ENCODE data around the gene GNA12. TPM values are rescaled to one million over a fixed set of nuclear protein-coding genes. Genes with fewer than 3 reads are reported as not detected.
A peak's percentile ranks its signal among the peaks of the same experiment; 100 is the strongest.

GNA12 gene
- total RNA-seq, 1 donor from 2014 or later = 47.2 TPM

DNA sequence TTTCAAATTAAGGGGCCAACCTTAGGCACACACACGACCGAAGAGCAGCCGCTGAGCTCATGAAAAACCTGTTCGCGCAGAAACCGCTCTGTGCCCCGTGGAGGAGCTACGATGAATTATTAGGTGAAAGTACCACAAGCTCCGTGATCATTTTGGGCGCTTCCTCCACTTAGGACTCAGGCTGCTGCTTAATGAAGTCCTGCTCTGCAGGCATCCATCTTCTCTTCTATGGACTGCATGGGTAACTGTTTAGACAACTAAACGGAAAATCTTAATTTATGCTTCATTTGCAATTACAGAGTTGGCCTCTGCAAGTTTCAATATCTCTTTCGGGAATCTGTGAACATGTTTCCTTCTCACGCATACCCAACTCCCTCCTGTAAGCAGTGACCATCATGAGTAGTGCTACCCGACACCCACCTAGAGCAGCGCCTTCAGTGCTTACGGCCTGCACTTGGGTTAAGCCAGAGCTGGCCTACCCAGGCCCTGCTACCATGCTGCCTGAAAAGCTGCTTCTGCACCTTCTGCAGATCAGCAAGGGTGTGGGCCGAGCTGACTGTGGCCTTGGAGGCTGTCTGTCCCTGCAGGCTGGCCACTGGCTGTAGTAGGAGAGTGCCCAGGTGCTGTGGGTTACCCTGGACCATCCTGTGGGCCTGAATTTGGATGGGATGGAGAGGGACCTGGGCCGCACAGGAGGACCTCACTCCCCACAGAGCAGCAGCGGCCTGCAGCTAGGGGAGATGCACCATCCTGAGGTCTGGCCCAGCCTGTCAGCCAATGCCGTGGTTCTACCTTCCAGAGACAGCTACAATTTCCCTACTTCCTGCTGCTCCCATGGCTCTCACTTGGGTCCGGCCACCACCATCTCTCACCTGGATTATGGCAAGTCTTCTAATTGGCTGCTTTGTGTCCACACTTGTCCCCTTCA lies 36.0 kb downstream of the GNA12 start:
- ATAC-seq (peak; percentile 8), DNase-seq (peak; percentile 49)
- Histone ChIP-seq H3K4me3 (no peak overlapping the region), H3K27ac (no peak overlapping the region), H3K9me3 (no peaks in the 10 kb centered on the region), H3K4me1 (peaks cover 30% of the 10 kb centered on the region), H3K36me3 (no peaks in the 10 kb centered on the region), H3K27me3 (no peaks in the 10 kb centered on the region)
- TF ChIP-seq CTCF (IDR thresholded peaks at IDR 0.05) = no peak
- intact Hi-C loops (cut with DNase I) = no loop called here

GRCh38 chr7:2807460-2807844 lies 36.7 kb downstream of the GNA12 start:
- H3K27me3 ChIP-seq = no peaks in the 10 kb centered on the region
- H3K9me3 ChIP-seq = no peaks in the 10 kb centered on the region
- ATAC-seq = no peak
- DNase-seq = no peak
- H3K27ac ChIP-seq = no peak overlapping the region
- no peaks in the 10 kb centered on the region for H3K36me3 ChIP-seq
- H3K4me3 ChIP-seq = no peak overlapping the region
- no peak for TF ChIP-seq CTCF (IDR thresholded peaks at IDR 0.05)
- peaks cover 37% of the 10 kb centered on the region for H3K4me1 ChIP-seq
- intact Hi-C loops (cut with DNase I) = no loop called here

- Histone ChIP-seq H3K36me3 (no peaks in the 10 kb centered on the region), H3K4me3 (no peak overlapping the region), H3K4me1 (peaks cover 37% of the 10 kb centered on the region), H3K9me3 (no peaks in the 10 kb centered on the region), H3K27ac (no peak overlapping the region), H3K27me3 (no peaks in the 10 kb centered on the region)
- intact Hi-C loops (cut with DNase I) = no loop called here
- ATAC-seq (no peak), DNase-seq (no peak)
- TF ChIP-seq CTCF (IDR thresholded peaks at IDR 0.05) = no peak
Measured at GRCh38 chr7:2806571-2806970, 37.5 kb downstream of the GNA12 start.

GRCh38 chr7:2805213-2805944 lies 38.7 kb downstream of the GNA12 start:
- H3K9me3 ChIP-seq = no peaks in the 10 kb centered on the region
- peak; percentile 31 for DNase-seq

DNA sequence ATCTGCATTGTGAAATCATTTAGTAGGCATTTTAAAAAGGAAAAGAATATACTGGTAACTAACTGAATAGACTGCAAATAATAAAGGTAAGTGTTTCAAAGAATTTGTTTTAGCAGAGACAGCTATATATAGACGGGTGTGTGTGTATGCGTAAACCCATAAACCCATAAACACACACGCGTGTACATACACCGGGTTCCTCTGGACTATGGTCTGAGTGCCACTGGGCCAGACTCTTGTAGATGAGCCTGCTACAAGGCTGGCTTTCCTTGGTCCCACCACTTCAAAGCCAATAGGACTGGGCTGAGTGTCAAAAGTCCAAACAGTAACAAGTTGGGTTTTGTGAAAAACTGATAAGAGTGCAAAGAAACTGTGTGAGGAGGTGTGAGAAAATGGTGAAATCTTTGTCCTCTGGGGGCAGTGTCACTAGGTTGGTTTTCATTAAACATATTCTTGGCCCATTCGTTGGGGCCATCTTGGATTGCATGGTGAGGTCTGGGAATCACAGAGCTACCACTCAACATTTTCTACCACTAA lies 39.8 kb downstream of the GNA12 start:
- ATAC-seq = no peak
- H3K27me3 ChIP-seq = no peaks in the 10 kb centered on the region
- peak; percentile 5 for DNase-seq
- intact Hi-C loops (cut with DNase I) = no loop called here
- H3K36me3 ChIP-seq = no peaks in the 10 kb centered on the region
- no peaks in the 10 kb centered on the region for H3K9me3 ChIP-seq
- H3K4me1 ChIP-seq = peaks cover 29% of the 10 kb centered on the region
- H3K27ac ChIP-seq = no peak overlapping the region
- H3K4me3 ChIP-seq = no peak overlapping the region
- TF ChIP-seq CTCF (IDR thresholded peaks at IDR 0.05) = no peak

More at GRCh38 chr7:2805213-2805944, 38.7 kb downstream of the GNA12 start:
- no peak overlapping the region for H3K4me3 ChIP-seq
- ATAC-seq = no peak
- intact Hi-C loops (cut with DNase I) = no loop called here
- no peak overlapping the region for H3K27ac ChIP-seq
- TF ChIP-seq CTCF (IDR thresholded peaks at IDR 0.05) = no peak
- no peaks in the 10 kb centered on the region for H3K36me3 ChIP-seq
- H3K4me1 ChIP-seq = peaks cover 34% of the 10 kb centered on the region
- H3K27me3 ChIP-seq = no peaks in the 10 kb centered on the region

Measured in upper lobe of right lung (tissue), 1 donor.